ENCODE results near the gene OR5J2.
"Not testable (repeated sequence)": the region's sequence is repeated elsewhere in the genome, so short reads cannot be mapped to it uniquely, and the experiment has no call there.

The OR5J2 gene

GRCh38 chr11:56176318-56176717 lies at the start of gene OR5J2:
Gene OR5J2, plus strand, starts transcription at chr11:56176618. Its CDS starts 0 bp downstream, at chr11:56176618.
- no peak for DNase-seq

GRCh38 chr11:56140151-56140661 lies 36.2 kb upstream of the OR5J2 start, which contains the start of gene OR8J3:
Gene OR8J3, minus strand, starts transcription at chr11:56140201. Its CDS starts 2,483 bp downstream, at chr11:56137718.
- DNase-seq, result no peak

GRCh38 chr11:56143681-56144080 lies 32.7 kb upstream of the OR5J2 start:
- DNase-seq, result not testable (repeated sequence)

DNA sequence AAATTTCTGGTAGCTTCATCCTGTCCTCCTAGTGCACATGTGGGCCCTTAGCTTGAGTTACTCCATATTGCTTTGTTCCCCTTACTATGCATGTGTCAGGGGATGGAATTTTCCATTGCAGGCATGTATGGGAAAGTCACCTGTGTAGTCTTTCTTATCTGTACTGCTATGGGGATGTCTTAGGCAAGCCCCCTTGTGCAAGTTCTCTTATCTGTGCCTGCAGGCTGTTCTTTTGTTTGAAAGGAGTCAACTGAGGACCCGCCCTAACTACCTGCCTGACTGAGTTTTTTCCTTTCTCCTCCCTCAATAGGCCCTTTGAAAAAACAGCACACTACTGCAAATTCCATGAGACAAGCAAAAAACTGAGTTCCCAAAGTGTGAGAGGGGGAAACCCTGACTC lies 25.0 kb upstream of the OR5J2 start:
- DNase-seq, result no peak

GRCh38 chr11:56152333-56152732 lies 24.1 kb upstream of the OR5J2 start:
- no peak for DNase-seq

DNA sequence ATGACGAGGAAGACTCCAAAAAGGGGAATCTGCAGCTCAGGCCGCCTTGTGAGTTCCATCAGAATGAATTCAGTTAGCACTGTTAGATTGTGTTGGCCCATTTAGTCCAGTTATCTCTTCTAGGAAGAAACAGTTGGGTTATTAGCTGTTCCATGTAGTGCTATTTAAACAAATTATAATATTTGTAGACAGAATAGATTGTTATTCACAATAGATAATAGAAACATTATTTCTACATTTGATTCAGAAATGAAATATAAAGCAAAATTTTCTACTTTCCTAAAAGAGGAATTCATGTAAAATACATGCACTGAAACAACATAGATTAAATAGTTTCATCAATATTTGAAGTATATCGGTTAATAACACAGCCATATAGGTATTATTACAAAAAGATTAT lies 16.2 kb upstream of the OR5J2 start, which contains the start of gene OR8K5:
Gene OR8K5 (minus strand): TSS at position 101 of the 400 bp plus-strand sequence. CDS start 0 bp downstream, at position 101.
- DNase-seq, result no peak

DNA sequence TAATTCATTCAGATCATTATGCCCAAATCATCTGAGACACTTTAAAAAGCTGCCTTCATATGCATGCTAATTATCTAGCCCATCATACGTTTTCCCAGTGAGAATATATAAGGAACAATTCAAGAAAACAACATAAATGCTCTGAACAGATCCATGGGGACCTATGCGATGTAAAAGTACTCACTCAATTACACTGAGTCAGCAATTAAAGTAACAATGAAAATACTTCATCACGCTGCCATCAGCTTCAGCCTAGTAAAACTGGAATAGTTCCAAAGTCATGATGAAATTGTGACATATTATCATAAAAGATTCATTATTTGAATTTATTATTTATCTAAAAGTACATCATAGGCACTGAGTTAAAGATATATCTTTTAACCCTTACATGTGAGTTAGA lies 12.6 kb upstream of the OR5J2 start:
- no peak for DNase-seq

DNA sequence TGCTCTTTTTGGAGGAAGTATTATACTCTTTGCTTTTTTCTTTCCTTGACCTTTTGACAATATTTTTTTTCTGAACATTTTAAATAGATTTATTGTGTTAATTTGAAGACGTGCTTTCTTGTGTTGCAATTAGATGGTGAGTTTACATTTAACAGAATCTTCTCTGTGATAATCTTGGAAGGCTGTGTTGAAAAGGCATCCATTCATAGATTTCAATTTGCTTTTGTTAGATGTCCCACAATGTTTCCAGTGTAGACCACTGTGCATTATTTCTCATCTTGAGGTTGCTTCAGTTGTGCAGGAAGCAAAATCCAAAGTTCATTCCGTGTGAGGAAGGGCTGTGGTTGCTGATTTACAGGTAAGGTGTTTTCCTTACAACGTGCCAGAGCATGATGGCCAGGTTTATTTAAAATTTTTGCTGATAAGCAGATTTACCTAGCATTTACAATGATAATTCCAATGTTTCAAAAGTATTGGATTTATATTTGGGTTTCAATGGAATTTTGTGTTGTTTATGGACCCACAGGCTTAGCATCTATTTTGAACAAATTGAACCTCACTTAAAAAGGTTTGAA lies 4.1 kb upstream of the OR5J2 start:
- DNase-seq, result no peak

GRCh38 chr11:56183459-56183858 lies 7.0 kb downstream of the OR5J2 start:
- DNase-seq, result no peak

DNA sequence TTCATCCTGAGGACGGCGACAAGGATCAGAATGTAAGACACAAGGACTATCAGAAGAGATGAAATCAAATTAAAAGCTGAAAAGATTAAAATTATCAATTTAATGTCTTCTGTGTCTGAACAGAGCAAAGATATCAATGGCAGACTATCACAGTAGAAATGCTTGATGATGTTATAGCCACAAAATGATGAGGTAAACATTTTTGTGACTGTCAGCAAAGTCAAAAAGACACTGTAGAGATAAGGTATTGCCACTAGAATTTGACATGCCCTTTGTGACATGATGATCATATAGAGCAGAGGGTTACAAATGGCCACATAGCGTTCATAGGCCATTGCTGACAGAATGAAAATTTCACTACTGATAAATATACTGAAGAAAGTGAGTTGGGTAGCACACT lies 12.2 kb downstream of the OR5J2 start:
- DNase-seq, result no peak

GRCh38 chr11:56196705-56197104 lies 20.3 kb downstream of the OR5J2 start:
- no peak for DNase-seq

DNA sequence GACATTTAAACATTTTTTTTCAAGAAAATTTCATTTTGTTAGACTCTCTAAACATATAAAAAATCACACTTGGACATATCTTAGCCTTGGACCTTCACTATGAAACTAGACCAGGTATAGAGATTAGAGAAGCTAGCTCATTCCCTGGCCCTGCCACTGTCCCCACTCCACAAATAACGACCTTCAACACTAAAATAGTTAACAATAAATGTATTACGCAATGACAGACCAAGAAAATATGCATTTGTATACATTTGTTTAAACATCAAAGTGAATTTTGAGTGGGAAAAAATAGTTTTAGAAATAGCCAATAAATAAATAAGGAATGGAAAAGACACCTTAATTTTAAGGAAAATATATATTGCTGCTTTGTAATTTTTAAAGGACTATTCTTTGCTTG lies 20.9 kb downstream of the OR5J2 start:
- DNase-seq, result no peak

DNA sequence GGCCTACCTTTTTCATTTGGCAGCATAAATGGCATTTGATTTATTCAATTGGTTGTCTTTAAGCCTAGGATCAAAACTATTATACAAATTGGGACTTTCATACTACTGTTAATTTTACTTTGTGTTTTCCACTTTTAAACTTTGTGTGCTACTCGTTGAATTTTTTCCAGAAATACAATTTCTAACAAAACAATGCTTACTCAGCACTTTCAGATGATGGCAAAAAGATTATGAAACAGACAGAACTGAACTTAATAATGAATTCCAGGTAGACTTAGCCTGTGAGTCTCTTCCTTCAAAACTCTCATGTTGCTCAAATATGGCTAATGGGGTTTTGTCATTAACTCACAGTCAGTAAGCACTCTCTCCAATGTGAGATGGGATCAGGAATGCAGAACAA lies 31.4 kb downstream of the OR5J2 start:
- DNase-seq, result no peak

DNA sequence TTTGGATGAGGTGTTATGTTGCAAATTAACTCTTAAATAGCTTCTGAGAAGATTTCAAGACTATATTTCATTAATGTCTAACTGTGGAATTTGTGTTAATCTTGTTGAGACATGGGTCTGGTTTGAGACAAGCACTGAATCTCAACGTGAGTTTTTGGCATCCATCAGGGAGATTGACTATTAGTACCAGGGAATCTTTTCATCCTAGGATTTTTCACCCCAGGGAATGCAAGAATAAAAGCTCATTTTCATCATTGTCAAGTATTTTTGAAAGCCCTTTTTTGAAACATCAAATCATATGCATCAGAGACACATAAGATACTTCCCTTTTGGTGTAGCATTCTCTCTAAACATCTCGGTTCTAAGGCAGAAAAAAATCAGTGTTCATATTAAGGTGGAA lies 38.1 kb downstream of the OR5J2 start:
- DNase-seq, result no peak

GRCh38 chr11:56219735-56220134 lies 43.3 kb downstream of the OR5J2 start:
- not testable (repeated sequence) for DNase-seq
